HL-60/S4 treated with phorbol 12-myristate 13-acetate at 8.2 ng/mL for 4 days and 3 days (cell line): ENCODE measurements around the gene ST6GAL2.

Experiments
- in situ Hi-C: fragments of 300-500 bp; cut with MboI; formaldehyde crosslinking; loops from 2 replicates; pipeline ENCODE4 v1.15.0; 2022; ENCODE audit warnings: low sequenced_read_pairs

The ST6GAL2 gene

DNA sequence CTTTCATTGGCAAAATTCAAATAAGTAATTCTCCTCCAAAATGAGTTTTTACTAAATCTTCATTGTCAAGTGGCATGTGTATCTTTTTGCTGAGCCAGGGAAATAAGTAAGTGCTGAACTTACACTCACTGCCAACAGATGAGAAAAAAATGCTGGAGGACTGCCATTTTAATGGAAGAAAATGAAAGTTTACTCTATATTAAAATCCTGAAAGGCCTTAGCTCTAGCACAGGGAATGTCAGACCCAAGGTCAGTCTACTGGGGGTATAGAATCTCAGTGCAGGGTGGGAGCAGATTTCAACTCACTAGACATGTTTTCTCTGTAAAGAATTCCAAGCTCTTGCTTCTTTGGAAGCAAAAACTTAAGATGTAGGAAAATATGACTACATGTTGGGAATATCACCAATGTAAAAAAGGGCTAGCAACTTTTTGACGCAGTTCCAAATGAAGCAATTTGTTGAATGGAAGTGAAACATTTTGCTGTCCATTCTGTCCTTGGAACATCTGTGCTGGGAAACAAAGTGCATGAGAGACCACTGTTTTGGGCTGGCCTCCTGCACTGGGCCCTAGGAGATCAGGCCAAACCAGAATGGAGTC is 127.0 kb downstream of the ST6GAL2 start:
- in situ Hi-C loops, result no loop called here
